HEK293 (cell line): ENCODE data around the gene SHCBP1L.

Experiments used
- CTCF ChIA-PET: fragments of 350-600 bp; formaldehyde crosslinking; extraction: SDS; loops from one replicate; lab custom pipeline; 2021; ENCODE audit warnings: antibody characterized with exemption; lab: Yijun Ruan, JAX
- POLR2A ChIA-PET: fragments of 300-600 bp; formaldehyde crosslinking; extraction: SDS; loops from one replicate; lab custom pipeline; 2020; ENCODE audit warnings: antibody characterized with exemption, inconsistent platforms; lab: Yijun Ruan, JAX
- H3K27ac ChIP-seq: fragments of 200-500 bp; sonication (Bioruptor generic); 2 replicates; pipeline ENCODE4 v1.5.1; 2014; ENCODE audit warnings: low read depth, low read length, control low read depth, inconsistent platforms; ENCODE audit errors: extremely low read depth
- H3K36me3 ChIP-seq, 2 experiments: fragments of 200-500 bp in 1 of 2; sonication (Bioruptor generic) in 1 of 2; 1 replicate in 1 of 2; 2 replicates in 1 of 2; pipeline ENCODE4 v1.5.1; 2014 to 2017; ENCODE audit warnings: inconsistent platforms in 2 of 2, low read length in 2 of 2; ENCODE audit not compliant: control insufficient read depth in 2 of 2, insufficient read depth in 1 of 2
- H3K4me1 ChIP-seq: fragments of 200-500 bp; sonication (Bioruptor generic); 2 replicates; pipeline ENCODE4 v1.5.1; 2014; ENCODE audit warnings: mild to moderate bottlenecking, low read length, inconsistent platforms; ENCODE audit not compliant: control insufficient read depth, insufficient read depth
- H3K4me3 ChIP-seq: 2 replicates; pipeline ENCODE4 v1.5.1; 2011; ENCODE audit warnings: low read depth, mild to moderate bottlenecking, control low read depth, low read length, moderate library complexity
- H3K9me3 ChIP-seq: fragments of 200-500 bp; sonication (Bioruptor generic); 2 replicates; pipeline ENCODE4 v1.5.1; 2014; ENCODE audit warnings: low read depth, low read length, inconsistent platforms; ENCODE audit not compliant: control insufficient read depth, insufficient read depth
- GLIS2 ChIP-seq: fragments of 450-650 bp; formaldehyde crosslinking; IDR thresholded peaks from 2 replicates; pipeline ENCODE4 v1.5.1; 2016; ENCODE audit warnings: missing biosample characterization, missing genetic modification characterization
- KLF1 ChIP-seq: fragments of 450-650 bp; formaldehyde crosslinking; IDR thresholded peaks from 2 replicates; pipeline ENCODE4 v1.5.1; 2016; ENCODE audit warnings: missing biosample characterization, missing genetic modification characterization
- SCRT1 ChIP-seq: fragments of 450-650 bp; formaldehyde crosslinking; IDR thresholded peaks from 2 replicates; pipeline ENCODE4 v1.5.1; 2016; ENCODE audit warnings: missing biosample characterization, missing genetic modification characterization, borderline replicate concordance
- SCRT2 ChIP-seq: fragments of 450-650 bp; formaldehyde crosslinking; IDR thresholded peaks from 2 replicates; pipeline ENCODE4 v1.5.1; 2016; ENCODE audit warnings: missing biosample characterization, missing genetic modification characterization
- ZNF449 ChIP-seq: fragments of 450-650 bp; formaldehyde crosslinking; IDR thresholded peaks from 2 replicates; pipeline ENCODE4 v1.5.1; 2017; ENCODE audit warnings: missing biosample characterization, mild to moderate bottlenecking, missing genetic modification characterization, moderate library complexity

SHCBP1L gene

GRCh38 chr1:182850319-182850718, 102.6 kb downstream of the SHCBP1L start:
- Histone ChIP-seq H3K9me3 (no peaks in the 10 kb centered on the region), H3K36me3 (peaks cover 86 to 100% of the 10 kb centered on the region in 2 experiments), H3K4me1 (no peaks in the 10 kb centered on the region), H3K4me3 (no peak overlapping the region), H3K27ac (no peak overlapping the region)
- POLR2A ChIA-PET, result no interaction called here
- CTCF ChIA-PET, result interaction anchor here (0.7 kb wide), 1 partner anchor 326 kb away, joined by 3 read pairs; no protein-coding TSS in a partner anchor
- peak; percentile 27; the same call in 1 of the 2 replicates for TF ChIP-seq SCRT1 (tag by site-specific recombination)
- peak; percentile 56; the same call in 1 of the 2 replicates for TF ChIP-seq SCRT2 (tag by site-specific recombination)
- TF ChIP-seq KLF1 (tag by site-specific recombination), result no peak
- TF ChIP-seq GLIS2 (tag by site-specific recombination), result no peak
- peak; percentile 75; the same call in 1 of the 2 replicates for TF ChIP-seq ZNF449 (tag by site-specific recombination)
